ENCODE measurements around the gene MLC1. TPM values are rescaled to one million over a fixed set of nuclear protein-coding genes. Genes with fewer than 3 reads are reported as not detected.

The MLC1 gene
- total and polyA plus RNA-seq, 4 experiments from 2014 or later: 0.28 TPM; not detected in 3

- H3K36me3 ChIP-seq (ENCODE audit: insufficient read depth, low read length): no peaks in the 10 kb centered on the region
- peak overlapping the region in 2 of 7 donors; percentile 51 to 53 for H3K27ac Mint-ChIP-seq
- H3K9me3 ChIP-seq (ENCODE audit: control insufficient read depth in 1 of 2, low read length in 2 of 2): no peaks in the 10 kb centered on the region
- peaks cover 5 to 28% (median 16%) of the 10 kb centered on the region in 4 donors for H3K4me1 Mint-ChIP-seq
- H3K4me3 Mint-ChIP-seq: peak overlapping the region in 5 of 8 donors; percentile 13 to 64 (median 55)
- H3K4me1 ChIP-seq (ENCODE audit: insufficient read depth, low read length): peaks cover 36% of the 10 kb centered on the region
- no peaks in the 10 kb centered on the region for H3K9me3 Mint-ChIP-seq
- H3K36me3 Mint-ChIP-seq: no peaks in the 10 kb centered on the region
- H3K27me3 Mint-ChIP-seq: peaks cover 1 to 8% of the 10 kb centered on the region in 2 donors
- no peaks in the 10 kb centered on the region for H3K27me3 ChIP-seq (ENCODE audit: insufficient read depth, low read length)
- intact Hi-C loops (cut with micrococcal nuclease): loop anchor here (10.0 kb wide), 1 partner anchor 185 kb away; the partner anchor contains the start of gene BRD1
- no peak overlapping the region for H3K4me3 ChIP-seq (ENCODE audit: low read length in 2 of 2)
- ChIA-PET POLR2A (ENCODE audit: partially characterized antibody) (no interaction called here), CTCF (ENCODE audit: partially characterized antibody) (no interaction called here)
- H3K27ac ChIP-seq (ENCODE audit: low read depth, low read length): no peak overlapping the region
- DNase-seq: peak in 1 of 5 donors; percentile 33
Observed at GRCh38 chr22:50009765-50010675, 75.2 kb downstream of the MLC1 start.

Other genes with a start within 250 kb of the MLC1 start
- gene ZBED4, start 231.6 kb downstream of the MLC1 start, total RNA-seq: 10 to 100 TPM; 17.7 to 18.6 TPM
- 10 to 100 TPM in 1 of 2 donors, 1 to 10 TPM in 1; 6.7 to 10.0 TPM for gene ZBED4, start 231.6 kb downstream of the MLC1 start, polyA plus RNA-seq
- gene ALG12, start 167.0 kb downstream of the MLC1 start, total RNA-seq: 10 to 100 TPM; 19.6 to 27.2 TPM
- gene ALG12, start 167.0 kb downstream of the MLC1 start, polyA plus RNA-seq: 10 to 100 TPM; 16.9 to 19.0 TPM
- gene CRELD2, start 166.8 kb downstream of the MLC1 start, total RNA-seq: 10 to 100 TPM; 36.0 to 36.2 TPM
- gene CRELD2, start 166.8 kb downstream of the MLC1 start, polyA plus RNA-seq: 10 to 100 TPM; 40.2 to 46.1 TPM
- gene PIM3, start 124.7 kb downstream of the MLC1 start, total RNA-seq: 10 to 100 TPM; 58.8 to 62.3 TPM
- gene PIM3, start 124.7 kb downstream of the MLC1 start, polyA plus RNA-seq: 10 to 100 TPM; 48.1 to 49.7 TPM
- not detected for gene IL17REL, start 72.7 kb downstream of the MLC1 start, total RNA-seq
- not detected for gene IL17REL, start 72.7 kb downstream of the MLC1 start, polyA plus RNA-seq
- gene TTLL8, start 27.1 kb downstream of the MLC1 start, total RNA-seq: not detected
- not detected for gene TTLL8, start 27.1 kb downstream of the MLC1 start, polyA plus RNA-seq
- not detected for gene MOV10L1, start 4.6 kb upstream of the MLC1 start, total RNA-seq
- not detected for gene MOV10L1, start 4.6 kb upstream of the MLC1 start, polyA plus RNA-seq
- gene PANX2, start 85.3 kb upstream of the MLC1 start, total RNA-seq: not detected
- gene PANX2, start 85.3 kb upstream of the MLC1 start, polyA plus RNA-seq: not detected
- gene TRABD, start 100.5 kb upstream of the MLC1 start, total RNA-seq: 100 to 1,000 TPM; 124 to 126 TPM
- 10 to 100 TPM; 51.5 to 61.4 TPM for gene TRABD, start 100.5 kb upstream of the MLC1 start, polyA plus RNA-seq
- gene SELENOO, start 115.6 kb upstream of the MLC1 start, total RNA-seq: 10 to 100 TPM; 33.8 to 34.8 TPM
- 1 to 10 TPM; 2.0 to 6.6 TPM for gene SELENOO, start 115.6 kb upstream of the MLC1 start, polyA plus RNA-seq
- gene TUBGCP6, start 159.6 kb upstream of the MLC1 start, total RNA-seq: 100 to 1,000 TPM; 132 to 133 TPM
- 10 to 100 TPM; 16.5 to 20.5 TPM for gene TUBGCP6, start 159.6 kb upstream of the MLC1 start, polyA plus RNA-seq
- 100 to 1,000 TPM; 141 to 151 TPM for gene HDAC10, start 165.8 kb upstream of the MLC1 start, total RNA-seq
- gene HDAC10, start 165.8 kb upstream of the MLC1 start, polyA plus RNA-seq: 1 to 10 TPM; 3.8 to 6.8 TPM
- gene MAPK12, start 176.3 kb upstream of the MLC1 start, total RNA-seq: 1 to 10 TPM; 2.9 TPM
- under 1 TPM in 1 of 2 donors, not detected in 1; 0.05 TPM for gene MAPK12, start 176.3 kb upstream of the MLC1 start, polyA plus RNA-seq
- 1 to 10 TPM; 1.6 to 1.7 TPM for gene MAPK11, start 185.0 kb upstream of the MLC1 start, total RNA-seq
- under 1 TPM; 0.10 to 0.54 TPM for gene MAPK11, start 185.0 kb upstream of the MLC1 start, polyA plus RNA-seq
- 1 to 10 TPM; 2.8 to 4.6 TPM for gene PLXNB2, start 222.2 kb upstream of the MLC1 start, total RNA-seq
- under 1 TPM in 1 of 2 donors, not detected in 1; 0.40 TPM for gene PLXNB2, start 222.2 kb upstream of the MLC1 start, polyA plus RNA-seq
- 1 to 10 TPM; 1.5 to 2.4 TPM for gene DENND6B, start 241.6 kb upstream of the MLC1 start, total RNA-seq
- under 1 TPM; 0.22 to 0.36 TPM for gene DENND6B, start 241.6 kb upstream of the MLC1 start, polyA plus RNA-seq

Measured in CD4-positive, alpha-beta memory T cell (primary cell).